Activated CD8-positive, alpha-beta memory T cell treated with anti-CD3 and anti-CD28 coated beads, Interleukin-2, amount 50 U/mL, for 4 hours (primary cell): ENCODE results near the gene ROS1.
"Not testable (repeated sequence)": the region's sequence is repeated elsewhere in the genome, so short reads cannot be mapped to it uniquely, and the experiment has no call there.

ENCODE experiments used
- DNase-seq: peaks from one replicate; pipeline ENCODE4 v3.0.0-alpha.2; 2020

Gene ROS1

GRCh38 chr6:117264692-117265409 is 160.9 kb downstream of the ROS1 start:
- DNase-seq: no peak

- no peak for DNase-seq
Observed at GRCh38 chr6:117264369-117264691, 161.4 kb downstream of the ROS1 start.

- DNase-seq: no peak
Observed at GRCh38 chr6:117263353-117263927, 162.3 kb downstream of the ROS1 start.

GRCh38 chr6:117262799-117263198 is 162.9 kb downstream of the ROS1 start:
- DNase-seq: no peak

- no peak for DNase-seq
Observed at GRCh38 chr6:117253785-117254184, 172.0 kb downstream of the ROS1 start.

GRCh38 chr6:117244979-117245378 is 180.8 kb downstream of the ROS1 start:
- peak; percentile 18 for DNase-seq

- DNase-seq: not testable (repeated sequence)
Observed at GRCh38 chr6:117244571-117244970, 181.2 kb downstream of the ROS1 start.
